Activated CD4-positive, alpha-beta T cell treated with anti-CD3 and anti-CD28 coated beads, Interleukin-2, amount 50 U/mL, for 24 hours (primary cell): Measurements from ENCODE around the gene CRTAC1.

Experiments
- DNase-seq, 2 donors: peaks; one replicate each; pipeline ENCODE4 v3.0.0-alpha.2; 2020; ENCODE audit warnings: low read depth in 1 of 2, low spot score in 1 of 2

The CRTAC1 gene

GRCh38 chr10:98030093-98030821 is at the start of gene CRTAC1:
Gene CRTAC1, minus strand, starts transcription at chr10:98030621. Its CDS starts 149 bp downstream, at chr10:98030472.
- DNase-seq: no peak

GRCh38 chr10:98078774-98079173 is 48.4 kb upstream of the CRTAC1 start:
- no peak for DNase-seq

GRCh38 chr10:98077223-98077622 is 46.8 kb upstream of the CRTAC1 start:
- no peak for DNase-seq

- no peak for DNase-seq
Measured at GRCh38 chr10:98076086-98076485, 45.7 kb upstream of the CRTAC1 start.

- DNase-seq: no peak
Measured at GRCh38 chr10:98074315-98074911, 44.0 kb upstream of the CRTAC1 start.

GRCh38 chr10:98067165-98067564 is 36.7 kb upstream of the CRTAC1 start:
- DNase-seq: no peak

GRCh38 chr10:98063740-98064027 is 33.3 kb upstream of the CRTAC1 start:
- DNase-seq: no peak

GRCh38 chr10:98062424-98062823 is 32.0 kb upstream of the CRTAC1 start:
- DNase-seq: no peak

GRCh38 chr10:98060079-98060478 is 29.7 kb upstream of the CRTAC1 start:
- no peak for DNase-seq

GRCh38 chr10:98058295-98058694 is 27.9 kb upstream of the CRTAC1 start:
- DNase-seq: no peak

- no peak for DNase-seq
Measured at GRCh38 chr10:98055841-98056516, 25.6 kb upstream of the CRTAC1 start.

GRCh38 chr10:98047009-98047741 is 16.8 kb upstream of the CRTAC1 start:
- no peak for DNase-seq

GRCh38 chr10:98045785-98046389 is 15.5 kb upstream of the CRTAC1 start:
- DNase-seq: peak; percentile 22 to 52

- DNase-seq: peak in 1 of 2 donors; percentile 16
Measured at GRCh38 chr10:98041352-98042043, 11.1 kb upstream of the CRTAC1 start.

GRCh38 chr10:98039690-98040381 is 9.4 kb upstream of the CRTAC1 start:
- DNase-seq: no peak

- no peak for DNase-seq
Measured at GRCh38 chr10:98038288-98038687, 7.9 kb upstream of the CRTAC1 start.

- DNase-seq: no peak
Measured at GRCh38 chr10:98035599-98035998, 5.2 kb upstream of the CRTAC1 start.

- DNase-seq: no peak
Measured at GRCh38 chr10:98033515-98033914, 3.1 kb upstream of the CRTAC1 start.

GRCh38 chr10:98031440-98031839 is 1.0 kb upstream of the CRTAC1 start:
- DNase-seq: no peak

GRCh38 chr10:98030991-98031431 is 590 bp upstream of the CRTAC1 start:
- DNase-seq: no peak
